Fibroblast of lung (primary cell): ENCODE results near the gene PER2.

Source experiments
- EZH2 ChIP-seq: IDR thresholded peaks from 2 replicates; pipeline ENCODE4 v1.5.1; 2012; ENCODE audit warnings: low read length, control low read depth, mild to moderate bottlenecking; ENCODE audit errors: missing control alignments
- TF ChIP-seq, protein P1 (sequence below), 2 donors: IDR thresholded peaks in 1 of 2; conservative IDR thresholded peaks in 1 of 2; 1 replicate in 1 of 2; 2 replicates in 1 of 2; pipeline ENCODE4 v1.5.1; 2011 to 2012; ENCODE audit warnings: low read length in 2 of 2, control low read depth in 1 of 2, inconsistent platforms in 1 of 2, low read depth in 1 of 2, mild to moderate bottlenecking in 1 of 2

DNA sequence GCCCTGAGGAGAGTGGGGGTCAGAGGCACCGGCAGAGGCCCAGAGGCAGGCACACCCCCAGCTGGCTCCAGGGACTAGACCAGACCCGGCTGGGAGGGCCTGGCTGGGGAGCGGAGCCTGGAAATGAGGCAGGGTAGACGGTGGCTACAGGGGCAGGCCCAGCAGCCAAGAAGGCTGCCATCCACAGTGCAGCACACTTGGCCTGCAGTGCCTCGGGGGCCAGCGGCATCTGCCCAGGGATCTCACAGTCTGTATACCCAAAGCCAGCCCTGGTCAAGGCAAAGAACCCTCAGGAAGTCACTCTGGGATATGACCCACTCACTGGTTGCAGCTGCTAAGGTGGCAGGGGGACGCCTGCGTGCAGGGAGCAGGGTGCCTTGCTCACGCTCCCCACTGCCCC lies 17.8 kb downstream of the PER2 start:
- TF ChIP-seq, protein P1, sequence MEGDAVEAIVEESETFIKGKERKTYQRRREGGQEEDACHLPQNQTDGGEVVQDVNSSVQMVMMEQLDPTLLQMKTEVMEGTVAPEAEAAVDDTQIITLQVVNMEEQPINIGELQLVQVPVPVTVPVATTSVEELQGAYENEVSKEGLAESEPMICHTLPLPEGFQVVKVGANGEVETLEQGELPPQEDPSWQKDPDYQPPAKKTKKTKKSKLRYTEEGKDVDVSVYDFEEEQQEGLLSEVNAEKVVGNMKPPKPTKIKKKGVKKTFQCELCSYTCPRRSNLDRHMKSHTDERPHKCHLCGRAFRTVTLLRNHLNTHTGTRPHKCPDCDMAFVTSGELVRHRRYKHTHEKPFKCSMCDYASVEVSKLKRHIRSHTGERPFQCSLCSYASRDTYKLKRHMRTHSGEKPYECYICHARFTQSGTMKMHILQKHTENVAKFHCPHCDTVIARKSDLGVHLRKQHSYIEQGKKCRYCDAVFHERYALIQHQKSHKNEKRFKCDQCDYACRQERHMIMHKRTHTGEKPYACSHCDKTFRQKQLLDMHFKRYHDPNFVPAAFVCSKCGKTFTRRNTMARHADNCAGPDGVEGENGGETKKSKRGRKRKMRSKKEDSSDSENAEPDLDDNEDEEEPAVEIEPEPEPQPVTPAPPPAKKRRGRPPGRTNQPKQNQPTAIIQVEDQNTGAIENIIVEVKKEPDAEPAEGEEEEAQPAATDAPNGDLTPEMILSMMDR (conservative IDR thresholded peaks at IDR 0.05 in 1 of 2, IDR thresholded peaks at IDR 0.05 in 1 of 2; ENCODE audit: low read depth in 1 of 2, low read length in 2 of 2): no peak
- TF ChIP-seq EZH2: no peak
